IPS DF 6.9 (cell line): ENCODE data around the gene NLRP5.
"Not testable (repeated sequence)": the region's sequence is repeated elsewhere in the genome, so short reads cannot be mapped to it uniquely, and the experiment has no call there.

Experiments
- DNase-seq: peaks from one replicate; pipeline ENCODE4 v3.0.0-alpha.2; 2013; ENCODE audit warnings: low read depth, low spot score
- H3K27ac ChIP-seq: one replicate; pipeline ENCODE4 v1.5.1; 2013; ENCODE audit warnings: low read length, control low read depth
- H3K27me3 ChIP-seq: 2 replicates; pipeline ENCODE4 v1.6.1; 2013; ENCODE audit warnings: mild to moderate bottlenecking, low read length; ENCODE audit not compliant: control insufficient read depth, insufficient read depth
- H3K36me3 ChIP-seq: 2 replicates; pipeline ENCODE4 v1.6.1; 2013; ENCODE audit warnings: low read length; ENCODE audit not compliant: control insufficient read depth, insufficient read depth
- H3K4me1 ChIP-seq: 2 replicates; pipeline ENCODE4 v1.6.1; 2013; ENCODE audit warnings: low read length; ENCODE audit not compliant: control insufficient read depth, insufficient read depth
- H3K4me3 ChIP-seq: 2 replicates; pipeline ENCODE4 v1.5.1; 2013; ENCODE audit warnings: mild to moderate bottlenecking, low read length
- H3K9me3 ChIP-seq: 2 replicates; pipeline ENCODE4 v1.6.1; 2013; ENCODE audit warnings: low read length, inconsistent platforms; ENCODE audit not compliant: control insufficient read depth, insufficient read depth
- WGBS: extraction: QIAGEN DNeasy Blood & Tissue Kit; methylation state at CpG from one replicate; pipeline ENCODE4 v1.1.7; 2013; ENCODE audit warnings: mixed read lengths, missing lambda C conversion rate; ENCODE audit not compliant: insufficient read length, insufficient coverage; 5-methylcytosine and 5-hydroxymethylcytosine counted together

Gene NLRP5

DNA sequence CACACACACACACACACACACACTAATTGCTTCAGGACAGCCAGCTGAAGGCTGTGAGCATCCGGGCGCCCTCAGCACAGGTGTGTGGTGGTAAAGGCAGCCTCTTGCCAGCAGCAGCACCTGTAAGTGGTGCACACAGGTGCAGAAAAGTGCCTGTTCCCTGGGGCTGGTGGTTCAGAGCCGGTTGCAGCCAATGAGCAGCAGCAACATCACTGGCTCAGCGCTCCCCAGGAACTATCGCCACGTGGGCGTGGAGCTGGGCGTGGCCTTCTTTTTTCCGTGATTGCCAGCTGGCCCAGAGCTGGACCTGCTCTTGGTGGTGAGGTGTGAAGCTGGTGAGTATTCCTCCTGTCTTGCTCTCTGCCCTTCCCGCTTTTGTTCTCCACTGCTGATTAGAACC, at the start of gene NLRP5:
NLRP5 (plus strand) TSS at position 289 of the 400 bp plus-strand sequence.
- Histone ChIP-seq H3K27me3 (no peaks in the 10 kb centered on the region), H3K27ac (no peak within 1 kb of the TSS), H3K9me3 (peaks cover 6% of the 10 kb centered on the region), H3K36me3 (no peaks in the 10 kb centered on the region), H3K4me3 (no peak within 1 kb of the TSS), H3K4me1 (no peaks in the 10 kb centered on the region)
- no CpG with 5 or more reads among the region's 10 CpGs for WGBS
- no peak for DNase-seq

DNA sequence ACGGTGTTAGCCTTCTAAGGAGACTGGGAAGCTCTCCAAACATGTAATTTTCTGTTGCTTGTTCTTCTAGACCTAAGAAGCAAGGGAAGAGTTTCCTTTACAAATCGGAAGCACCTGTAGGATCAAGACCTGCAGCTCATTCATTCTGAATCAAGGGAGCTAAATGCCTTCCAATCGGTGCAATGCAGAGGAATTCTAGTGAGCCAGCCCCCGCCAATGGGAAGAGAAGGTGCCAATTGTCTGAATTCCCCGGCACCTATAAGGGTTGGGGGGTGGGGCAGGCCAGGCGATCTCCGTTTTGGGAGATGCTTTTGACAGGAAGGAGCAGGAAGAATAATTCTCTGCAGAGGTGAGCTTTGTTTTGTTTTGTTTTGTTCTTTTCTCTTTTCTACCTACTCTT, 47.4 kb upstream of the NLRP5 start:
- H3K4me3 ChIP-seq: no peak overlapping the region
- no peak overlapping the region for H3K27ac ChIP-seq
- H3K27me3 ChIP-seq: no peaks in the 10 kb centered on the region
- DNase-seq: no peak
- WGBS: no CpG with 5 or more reads among the region's 7 CpGs
- peaks cover 18% of the 10 kb centered on the region for H3K9me3 ChIP-seq
- no peaks in the 10 kb centered on the region for H3K36me3 ChIP-seq
- no peaks in the 10 kb centered on the region for H3K4me1 ChIP-seq

DNA sequence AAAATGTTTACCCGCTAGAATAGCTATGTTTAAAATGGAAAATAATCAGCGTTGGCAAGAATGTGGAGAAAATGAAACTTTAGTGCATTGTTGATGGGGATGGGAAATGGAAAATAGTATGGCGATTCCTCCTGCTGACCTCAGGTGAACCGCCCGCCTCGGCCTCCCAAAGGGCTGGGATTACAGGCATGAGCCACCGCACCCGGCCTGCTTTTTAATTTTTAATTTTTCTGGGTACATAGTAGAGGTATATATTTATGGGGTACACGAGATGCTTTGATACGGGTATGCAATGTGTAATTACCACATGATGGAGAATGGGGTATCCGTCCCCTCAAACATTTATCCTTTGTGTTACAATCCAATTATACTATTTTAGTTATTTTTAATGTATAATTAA, 46.3 kb upstream of the NLRP5 start:
- H3K9me3 ChIP-seq: peaks cover 16% of the 10 kb centered on the region
- no peaks in the 10 kb centered on the region for H3K36me3 ChIP-seq
- no peak overlapping the region for H3K4me3 ChIP-seq
- WGBS: 100% methylated on average over 2 of the region's 11 CpGs
- no peaks in the 10 kb centered on the region for H3K27me3 ChIP-seq
- no peak overlapping the region for H3K27ac ChIP-seq
- H3K4me1 ChIP-seq: no peaks in the 10 kb centered on the region
- DNase-seq: no peak

DNA sequence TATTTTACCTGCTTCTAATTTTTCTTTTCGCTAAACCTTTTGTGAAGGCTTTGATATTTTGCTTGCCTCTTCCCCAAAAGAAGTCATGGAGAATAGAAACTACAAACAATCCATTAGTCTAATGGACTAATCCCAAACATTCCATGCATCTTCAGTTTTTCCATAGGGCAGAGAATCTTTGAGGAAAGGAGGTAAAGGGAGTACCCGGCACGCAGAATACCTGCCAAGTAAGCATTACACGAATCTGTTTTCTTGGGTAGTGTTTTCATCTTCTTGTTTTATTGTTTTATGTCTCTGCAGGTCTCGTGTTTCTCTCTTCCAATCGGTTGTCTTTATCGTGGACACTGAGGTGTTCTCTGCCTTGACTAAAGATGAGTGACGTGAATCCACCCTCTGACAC, 39.0 kb upstream of the NLRP5 start, which contains the start of gene NLRP8:
NLRP8 (plus strand) TSS at position 301 of the 400 bp plus-strand sequence.
- H3K9me3 ChIP-seq: peaks cover 12% of the 10 kb centered on the region
- no CpG with 5 or more reads among the region's 8 CpGs for WGBS
- no peaks in the 10 kb centered on the region for H3K4me1 ChIP-seq
- H3K27me3 ChIP-seq: no peaks in the 10 kb centered on the region
- DNase-seq: no peak
- H3K36me3 ChIP-seq: no peaks in the 10 kb centered on the region
- no peak within 1 kb of the TSS for H3K4me3 ChIP-seq
- no peak within 1 kb of the TSS for H3K27ac ChIP-seq

DNA sequence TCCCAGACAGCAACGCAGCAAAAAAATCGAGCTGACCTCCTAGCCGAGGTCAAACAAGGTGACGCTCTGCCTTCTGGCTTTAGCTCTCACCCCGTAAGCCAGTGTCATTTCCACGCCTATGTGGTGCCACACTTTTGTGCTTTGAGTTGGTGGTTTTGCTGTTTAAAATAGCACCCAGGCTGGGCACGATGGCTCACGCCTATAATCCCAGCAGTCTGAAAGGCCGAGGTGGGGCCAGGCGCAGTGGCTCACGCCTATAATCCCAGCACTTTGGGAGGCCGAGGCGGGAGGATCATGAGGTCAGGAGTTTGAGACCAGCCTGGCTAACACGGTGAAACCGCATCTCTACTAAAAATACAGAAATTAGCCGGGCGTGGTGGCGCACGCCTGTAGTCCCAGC, 36.0 kb upstream of the NLRP5 start:
- WGBS: no CpG with 5 or more reads among the region's 19 CpGs

DNA sequence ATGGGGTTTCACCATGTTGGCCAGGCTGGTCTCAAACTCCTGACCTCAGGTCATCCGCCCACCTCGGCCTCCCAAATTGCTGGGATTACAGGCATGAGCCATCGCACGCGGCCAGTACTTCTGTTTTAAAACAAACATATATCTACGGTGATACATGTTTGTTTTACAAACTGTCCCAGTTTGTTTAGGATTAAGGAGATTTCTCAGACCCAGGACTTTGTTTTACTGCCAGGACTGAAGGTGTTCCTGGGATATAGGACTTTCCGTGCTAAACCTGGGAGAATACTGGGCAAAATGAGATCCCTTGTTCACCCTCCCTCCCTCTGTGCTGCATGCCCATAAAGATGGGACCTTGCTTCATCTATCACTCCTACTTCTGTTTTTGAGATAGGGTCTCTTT, 30.1 kb upstream of the NLRP5 start:
- no CpG with 5 or more reads among the region's 7 CpGs for WGBS
- H3K27ac ChIP-seq: no peak overlapping the region
- H3K4me3 ChIP-seq: no peak overlapping the region

More for the DNA sequence above, 36.0 kb upstream of the NLRP5 start:
- H3K4me3 ChIP-seq, H3K36me3 ChIP-seq, H3K27me3 ChIP-seq, H3K27ac ChIP-seq, DNase-seq, H3K4me1 ChIP-seq: not testable (repeated sequence)
- peaks cover 11% of the 10 kb centered on the region for H3K9me3 ChIP-seq

DNA sequence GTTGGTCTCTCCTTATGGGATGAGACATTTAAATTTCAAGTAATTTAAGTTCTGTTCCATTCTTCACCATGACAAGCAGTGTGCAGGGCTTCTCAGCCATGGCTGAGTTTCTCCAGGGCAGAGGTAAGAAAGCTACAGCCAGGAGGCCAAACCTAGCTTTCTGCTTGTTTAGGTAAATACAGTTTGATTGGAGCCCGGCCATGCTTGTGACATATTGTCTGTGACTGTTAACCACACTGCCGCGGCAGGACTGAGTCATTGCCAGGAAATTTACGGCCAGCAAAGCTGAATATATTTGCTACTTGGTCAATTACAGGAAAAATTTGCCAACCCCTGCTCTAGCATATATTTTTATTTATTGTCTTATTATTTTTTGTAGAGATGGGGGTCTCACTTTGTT, 28.2 kb upstream of the NLRP5 start:
- WGBS: no CpG with 5 or more reads among the region's 4 CpGs
- Histone ChIP-seq H3K27me3 (no peaks in the 10 kb centered on the region), H3K36me3 (no peaks in the 10 kb centered on the region), H3K4me1 (no peaks in the 10 kb centered on the region), H3K9me3 (peaks cover 25% of the 10 kb centered on the region), H3K27ac (no peak overlapping the region), H3K4me3 (no peak overlapping the region)
- DNase-seq: no peak

More for the DNA sequence above, 30.1 kb upstream of the NLRP5 start:
- DNase-seq: no peak
- H3K27me3 ChIP-seq: no peaks in the 10 kb centered on the region
- no peaks in the 10 kb centered on the region for H3K36me3 ChIP-seq
- no peaks in the 10 kb centered on the region for H3K4me1 ChIP-seq
- H3K9me3 ChIP-seq: peaks cover 21% of the 10 kb centered on the region

DNA sequence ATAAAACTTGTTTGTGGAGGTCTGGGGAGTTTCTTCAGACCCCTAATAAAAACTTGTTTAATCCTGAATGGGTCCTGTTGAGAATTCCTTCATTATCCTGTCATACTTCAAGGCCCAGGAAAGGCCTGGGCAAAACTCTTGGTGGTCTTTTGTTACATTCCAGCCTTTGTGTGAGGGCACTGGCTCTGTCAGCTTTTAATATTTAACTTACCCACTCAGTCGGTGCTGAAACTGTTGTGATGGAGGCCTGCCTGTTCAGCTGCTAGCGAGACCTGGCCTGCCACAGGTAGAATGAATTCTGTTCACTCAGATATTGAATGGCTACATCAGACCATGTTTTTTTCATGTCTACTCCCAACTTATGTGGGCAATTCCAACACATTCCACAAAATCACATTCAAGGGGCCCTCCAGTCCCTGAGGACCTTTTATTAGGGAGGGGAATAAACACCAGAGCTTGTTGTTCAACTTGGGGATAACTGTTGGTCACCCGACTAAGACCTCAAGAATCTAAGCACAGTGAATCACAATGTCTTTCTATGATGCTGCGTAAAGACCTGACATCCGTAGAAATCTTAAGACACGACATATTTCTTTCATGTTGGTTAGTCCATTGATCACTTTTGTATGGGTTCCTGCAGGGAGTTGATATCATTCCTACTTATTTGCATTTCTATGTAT, 26.4 kb upstream of the NLRP5 start:
- Histone ChIP-seq H3K9me3 (peaks cover 23% of the 10 kb centered on the region), H3K27ac (no peak overlapping the region), H3K4me3 (no peak overlapping the region), H3K36me3 (no peaks in the 10 kb centered on the region), H3K27me3 (no peaks in the 10 kb centered on the region), H3K4me1 (no peaks in the 10 kb centered on the region)
- no peak for DNase-seq
- no CpG with 5 or more reads among the region's 6 CpGs for WGBS

DNA sequence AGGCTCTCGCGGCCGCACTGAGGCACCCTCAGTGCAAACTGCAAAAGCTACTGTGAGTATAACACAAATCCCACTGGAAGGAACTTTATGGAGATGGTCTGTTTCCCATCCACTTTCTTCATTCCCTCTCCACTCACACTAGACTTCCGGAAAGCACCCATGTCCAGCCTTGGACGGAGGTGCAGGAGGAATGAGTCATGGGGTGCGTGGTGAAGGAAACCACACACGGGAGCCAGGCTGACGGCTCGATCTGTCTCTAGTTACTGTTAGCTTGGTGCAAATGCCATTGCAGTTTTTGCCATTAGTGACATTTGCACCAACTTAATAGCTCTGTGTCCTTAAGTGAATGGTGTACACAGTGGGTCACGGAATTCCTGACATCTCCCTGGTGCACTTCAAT, 24.4 kb upstream of the NLRP5 start:
- WGBS: no CpG with 5 or more reads among the region's 10 CpGs
- no peaks in the 10 kb centered on the region for H3K4me1 ChIP-seq
- H3K27ac ChIP-seq: no peak overlapping the region
- H3K4me3 ChIP-seq: no peak overlapping the region
- no peaks in the 10 kb centered on the region for H3K27me3 ChIP-seq
- no peak for DNase-seq
- H3K9me3 ChIP-seq: peaks cover 12% of the 10 kb centered on the region
- H3K36me3 ChIP-seq: no peaks in the 10 kb centered on the region

DNA sequence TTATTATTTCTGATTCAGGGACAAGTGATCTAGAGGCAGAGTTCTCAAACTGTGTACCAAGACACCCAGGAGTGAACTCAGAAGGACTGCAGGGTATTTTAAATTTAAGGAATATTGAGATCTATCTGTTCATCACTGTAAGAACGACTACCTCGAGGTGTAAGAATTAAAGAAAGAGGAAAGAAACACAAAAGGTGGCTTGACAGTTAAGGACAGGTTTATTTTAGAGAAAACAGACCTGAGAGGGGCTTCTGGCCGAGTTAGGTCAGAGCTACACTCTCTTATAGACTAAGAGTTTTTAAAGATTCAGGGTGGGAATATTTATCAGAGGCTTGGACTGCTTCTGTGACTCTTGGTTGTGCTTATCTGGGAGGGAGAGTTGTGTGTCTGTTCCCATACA, 12.6 kb upstream of the NLRP5 start:
- H3K27me3 ChIP-seq: no peaks in the 10 kb centered on the region
- H3K9me3 ChIP-seq: peaks cover 14% of the 10 kb centered on the region
- WGBS: no CpG with 5 or more reads among the region's 3 CpGs

DNA sequence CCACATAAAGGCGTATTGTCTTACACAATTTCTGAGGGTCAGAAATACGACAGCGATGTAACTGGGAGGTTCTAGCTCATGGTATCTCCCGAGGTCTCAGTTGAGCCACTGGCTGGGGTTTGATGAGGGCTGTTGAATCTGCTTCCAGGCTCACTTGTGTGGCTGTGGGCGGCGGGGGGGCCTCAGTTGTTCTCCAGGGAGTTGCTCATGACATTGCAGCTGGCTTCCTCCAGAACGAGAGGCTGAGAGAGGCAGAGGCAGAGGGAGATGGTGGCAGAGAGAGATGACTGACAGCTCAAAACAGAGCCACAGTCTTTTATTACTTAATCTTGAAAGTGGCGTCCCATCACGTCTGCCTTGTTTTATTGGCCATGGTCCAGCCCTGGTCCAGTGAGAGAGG, 6.2 kb upstream of the NLRP5 start:
- Histone ChIP-seq H3K27me3 (no peaks in the 10 kb centered on the region), H3K4me1 (no peaks in the 10 kb centered on the region), H3K27ac (no peak overlapping the region), H3K9me3 (peaks cover 5% of the 10 kb centered on the region), H3K4me3 (no peak overlapping the region), H3K36me3 (no peaks in the 10 kb centered on the region)
- no CpG with 5 or more reads among the region's 9 CpGs for WGBS
- DNase-seq: no peak

More for the DNA sequence above, 12.6 kb upstream of the NLRP5 start:
- DNase-seq: no peak
- H3K27ac ChIP-seq: no peak overlapping the region
- H3K36me3 ChIP-seq: no peaks in the 10 kb centered on the region
- H3K4me3 ChIP-seq: no peak overlapping the region
- H3K4me1 ChIP-seq: no peaks in the 10 kb centered on the region
